ENCODE results near the gene KANSL1.
A peak's percentile ranks its signal among the peaks of the same experiment; 100 is the strongest.
"Not testable (repeated sequence)": the region's sequence is repeated elsewhere in the genome, so short reads cannot be mapped to it uniquely, and the experiment has no call there.

KANSL1 gene, protein sequence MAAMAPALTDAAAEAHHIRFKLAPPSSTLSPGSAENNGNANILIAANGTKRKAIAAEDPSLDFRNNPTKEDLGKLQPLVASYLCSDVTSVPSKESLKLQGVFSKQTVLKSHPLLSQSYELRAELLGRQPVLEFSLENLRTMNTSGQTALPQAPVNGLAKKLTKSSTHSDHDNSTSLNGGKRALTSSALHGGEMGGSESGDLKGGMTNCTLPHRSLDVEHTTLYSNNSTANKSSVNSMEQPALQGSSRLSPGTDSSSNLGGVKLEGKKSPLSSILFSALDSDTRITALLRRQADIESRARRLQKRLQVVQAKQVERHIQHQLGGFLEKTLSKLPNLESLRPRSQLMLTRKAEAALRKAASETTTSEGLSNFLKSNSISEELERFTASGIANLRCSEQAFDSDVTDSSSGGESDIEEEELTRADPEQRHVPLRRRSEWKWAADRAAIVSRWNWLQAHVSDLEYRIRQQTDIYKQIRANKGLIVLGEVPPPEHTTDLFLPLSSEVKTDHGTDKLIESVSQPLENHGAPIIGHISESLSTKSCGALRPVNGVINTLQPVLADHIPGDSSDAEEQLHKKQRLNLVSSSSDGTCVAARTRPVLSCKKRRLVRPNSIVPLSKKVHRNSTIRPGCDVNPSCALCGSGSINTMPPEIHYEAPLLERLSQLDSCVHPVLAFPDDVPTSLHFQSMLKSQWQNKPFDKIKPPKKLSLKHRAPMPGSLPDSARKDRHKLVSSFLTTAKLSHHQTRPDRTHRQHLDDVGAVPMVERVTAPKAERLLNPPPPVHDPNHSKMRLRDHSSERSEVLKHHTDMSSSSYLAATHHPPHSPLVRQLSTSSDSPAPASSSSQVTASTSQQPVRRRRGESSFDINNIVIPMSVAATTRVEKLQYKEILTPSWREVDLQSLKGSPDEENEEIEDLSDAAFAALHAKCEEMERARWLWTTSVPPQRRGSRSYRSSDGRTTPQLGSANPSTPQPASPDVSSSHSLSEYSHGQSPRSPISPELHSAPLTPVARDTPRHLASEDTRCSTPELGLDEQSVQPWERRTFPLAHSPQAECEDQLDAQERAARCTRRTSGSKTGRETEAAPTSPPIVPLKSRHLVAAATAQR (N-terminal part only)

DNA sequence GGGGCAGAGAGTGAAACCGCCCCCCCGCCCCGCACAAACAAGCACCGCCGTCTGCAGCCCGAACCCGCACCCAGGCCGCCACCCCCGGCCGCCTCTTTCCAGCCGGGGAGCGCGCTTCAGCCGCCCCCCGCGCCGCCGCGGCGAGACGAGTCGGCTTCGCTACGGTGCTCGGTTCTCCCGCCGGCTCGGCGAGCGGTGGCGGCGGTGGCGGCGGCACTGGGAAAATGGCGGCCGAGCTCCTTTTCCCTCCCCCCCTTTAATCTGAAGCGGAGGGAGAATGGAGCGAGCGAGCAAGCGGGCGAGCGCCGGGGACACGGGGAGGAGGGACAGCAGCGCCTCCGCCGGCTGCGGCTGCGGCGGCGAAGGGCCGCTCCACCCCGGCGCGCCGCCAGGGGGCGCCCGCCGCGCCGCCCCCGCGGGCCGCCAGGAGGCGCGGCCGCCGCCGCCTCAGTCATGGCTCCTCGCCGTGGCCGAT is at the start of gene KANSL1:
Gene KANSL1 (minus strand): TSS at position 279 of the 475 bp plus-strand sequence. CDS start 21,286 bp downstream, outside the sequence.
- H3K27ac ChIP-seq, result peak within 1 kb of the TSS; percentile 98
- TF ChIP-seq, protein P1, sequence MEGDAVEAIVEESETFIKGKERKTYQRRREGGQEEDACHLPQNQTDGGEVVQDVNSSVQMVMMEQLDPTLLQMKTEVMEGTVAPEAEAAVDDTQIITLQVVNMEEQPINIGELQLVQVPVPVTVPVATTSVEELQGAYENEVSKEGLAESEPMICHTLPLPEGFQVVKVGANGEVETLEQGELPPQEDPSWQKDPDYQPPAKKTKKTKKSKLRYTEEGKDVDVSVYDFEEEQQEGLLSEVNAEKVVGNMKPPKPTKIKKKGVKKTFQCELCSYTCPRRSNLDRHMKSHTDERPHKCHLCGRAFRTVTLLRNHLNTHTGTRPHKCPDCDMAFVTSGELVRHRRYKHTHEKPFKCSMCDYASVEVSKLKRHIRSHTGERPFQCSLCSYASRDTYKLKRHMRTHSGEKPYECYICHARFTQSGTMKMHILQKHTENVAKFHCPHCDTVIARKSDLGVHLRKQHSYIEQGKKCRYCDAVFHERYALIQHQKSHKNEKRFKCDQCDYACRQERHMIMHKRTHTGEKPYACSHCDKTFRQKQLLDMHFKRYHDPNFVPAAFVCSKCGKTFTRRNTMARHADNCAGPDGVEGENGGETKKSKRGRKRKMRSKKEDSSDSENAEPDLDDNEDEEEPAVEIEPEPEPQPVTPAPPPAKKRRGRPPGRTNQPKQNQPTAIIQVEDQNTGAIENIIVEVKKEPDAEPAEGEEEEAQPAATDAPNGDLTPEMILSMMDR (conservative IDR thresholded peaks at IDR 0.05), result peak; percentile 100
- TF ChIP-seq ZFX (IDR thresholded peaks at IDR 0.05), result no peak

DNA sequence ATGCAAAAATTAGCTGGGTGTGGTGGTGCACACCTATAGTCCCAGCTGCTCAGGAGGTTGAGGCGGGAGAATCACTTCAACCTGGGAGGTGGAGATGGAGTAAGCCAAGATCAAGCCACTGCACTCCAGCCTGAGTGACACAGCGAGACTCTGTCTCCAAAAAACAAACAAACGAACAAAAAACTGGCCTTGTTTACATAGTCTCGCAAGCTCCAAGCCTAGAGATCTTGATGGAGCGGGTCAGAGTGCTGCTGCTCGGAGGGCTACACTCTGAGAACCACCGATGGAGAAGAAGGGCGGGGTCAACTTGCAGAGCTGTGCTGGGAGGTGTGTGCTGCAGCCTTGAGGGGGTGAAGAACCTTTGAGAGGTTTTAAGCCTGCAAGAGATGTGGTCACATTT is 38.1 kb upstream of the KANSL1 start:
- not testable (repeated sequence) for H3K27ac ChIP-seq

DNA sequence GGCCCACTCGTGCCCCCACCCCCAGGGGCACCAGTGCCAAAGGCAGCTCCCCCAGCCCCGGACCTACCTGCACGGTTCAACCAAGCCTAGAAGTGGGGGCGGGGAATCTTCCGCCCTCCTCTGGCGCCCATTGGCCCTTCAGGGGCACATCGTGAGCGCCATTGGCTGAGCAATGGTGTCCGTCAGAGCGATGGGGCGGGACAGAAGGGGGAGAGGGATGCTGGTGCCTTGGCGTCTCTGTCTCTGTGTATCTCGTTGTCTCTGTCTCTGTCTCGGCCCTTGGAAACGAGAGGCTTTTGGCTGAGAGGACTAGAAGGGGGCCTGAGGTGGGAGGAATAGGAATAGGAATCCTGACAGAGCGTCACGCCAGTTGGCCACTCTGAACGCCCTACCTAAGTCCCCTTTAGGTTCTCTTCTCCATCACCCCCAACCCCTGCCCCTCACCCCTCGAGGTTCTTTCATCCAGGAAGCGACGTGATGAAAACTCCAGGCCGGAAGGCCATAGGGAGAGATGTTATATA is 32.1 kb upstream of the KANSL1 start:
- peak overlapping the region; percentile 56 for H3K27ac ChIP-seq

DNA sequence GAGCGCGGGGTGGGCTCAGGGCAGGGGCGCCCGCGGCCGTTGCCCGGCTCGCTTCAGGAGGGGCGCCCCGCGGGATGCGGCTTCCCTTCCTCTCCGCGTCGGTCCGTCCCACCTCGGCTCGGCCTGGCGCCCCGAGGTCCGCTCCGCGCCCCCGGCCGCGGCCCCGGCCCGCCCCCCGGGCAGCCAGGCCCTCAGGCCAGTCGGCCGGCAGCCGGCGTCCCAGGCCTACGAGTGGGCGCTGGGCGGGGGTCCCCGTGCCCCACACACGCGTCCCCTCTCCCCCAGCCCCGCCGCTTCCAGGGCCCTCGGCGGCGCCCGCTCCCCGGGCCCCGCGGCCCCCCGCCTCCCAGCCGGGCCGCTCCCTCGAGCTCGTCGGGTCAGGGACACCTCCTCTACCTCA is 31.6 kb upstream of the KANSL1 start:
- peak; percentile 42; the same call in 1 of the 2 replicates for TF ChIP-seq ZFX (IDR thresholded peaks at IDR 0.05)
- peak overlapping the region; percentile 56 for H3K27ac ChIP-seq

DNA sequence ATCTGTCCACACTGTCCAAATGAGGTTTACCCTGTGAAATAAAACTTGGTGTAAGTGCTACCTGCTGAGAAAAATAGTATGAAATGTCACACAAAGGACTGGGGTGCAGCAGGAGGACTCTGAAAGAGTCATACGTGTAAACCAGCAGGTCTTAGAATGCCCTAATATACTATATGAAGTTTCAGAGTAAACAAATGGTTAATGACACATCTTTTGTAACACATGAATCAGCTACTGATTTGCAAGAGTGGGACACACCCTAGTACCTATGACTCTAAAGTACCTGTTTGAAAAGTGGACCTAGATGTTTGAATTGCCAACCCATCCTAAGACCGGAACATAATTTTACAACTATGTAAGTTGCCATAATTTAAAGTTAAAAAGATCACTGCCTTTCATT is 29.8 kb upstream of the KANSL1 start:
- not testable (repeated sequence) for H3K27ac ChIP-seq

DNA sequence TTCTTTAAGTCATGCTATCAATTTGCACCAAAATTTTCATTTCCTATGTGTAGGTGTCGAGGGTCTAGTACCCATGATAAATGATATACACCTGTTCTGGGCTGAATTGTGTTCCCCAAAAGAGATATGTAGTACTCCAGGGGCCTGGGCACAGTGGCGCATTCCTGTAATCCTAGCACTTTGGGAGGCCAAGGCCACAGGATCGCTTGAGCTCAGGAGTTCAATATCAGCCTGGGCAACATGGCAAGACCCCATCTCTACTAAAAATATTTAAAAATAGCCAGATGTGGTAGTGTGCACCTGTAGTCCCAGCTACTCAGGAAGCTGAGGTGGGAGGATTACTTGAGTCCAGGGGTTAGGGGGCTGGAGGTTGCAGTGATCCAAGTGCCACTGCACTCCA is 23.5 kb upstream of the KANSL1 start:
- H3K27ac ChIP-seq, result no peak overlapping the region
- no peak for TF ChIP-seq ZFX (IDR thresholded peaks at IDR 0.05)
- TF ChIP-seq, protein P1 (conservative IDR thresholded peaks at IDR 0.05), result no peak

DNA sequence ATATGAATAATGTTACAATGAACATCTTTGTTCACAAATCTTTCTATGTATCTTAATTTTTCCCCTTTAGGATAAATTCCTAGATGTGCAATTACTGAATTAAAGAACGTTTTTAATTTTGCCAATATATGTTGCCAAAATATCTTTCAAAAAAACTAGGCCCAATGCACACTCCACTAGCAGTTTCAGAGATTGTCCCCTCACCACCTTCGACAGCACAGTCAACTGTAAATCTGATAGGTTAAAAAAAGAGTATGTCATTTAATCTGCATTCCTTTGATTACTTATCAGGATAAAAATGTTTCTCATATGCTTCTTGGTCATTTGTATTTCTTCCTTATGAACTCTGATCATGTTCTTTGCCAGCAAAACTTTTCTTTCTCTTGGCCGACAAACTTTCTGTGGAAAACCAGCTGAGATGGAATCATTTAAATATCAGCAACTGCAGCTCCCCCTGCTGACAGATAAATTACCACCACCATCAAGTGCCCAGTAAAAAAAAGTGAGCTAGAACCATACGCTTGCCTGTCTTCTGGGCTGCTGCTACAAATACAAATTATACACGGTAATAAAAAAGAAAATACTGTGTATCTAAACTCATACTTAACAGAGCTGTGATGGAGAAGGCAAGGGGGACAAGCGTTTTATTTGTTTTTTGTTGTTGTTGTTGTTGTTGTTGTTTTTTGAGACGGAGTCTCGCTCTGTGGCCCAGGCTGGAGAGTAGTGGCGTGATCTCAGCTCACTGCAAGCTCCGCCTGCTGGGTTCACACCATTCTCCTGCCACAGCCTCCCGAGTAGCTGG is 19.6 kb upstream of the KANSL1 start:
- H3K27ac ChIP-seq, result no peak overlapping the region
- TF ChIP-seq, protein P1 (conservative IDR thresholded peaks at IDR 0.05), result peak; percentile 98
- TF ChIP-seq ZFX (IDR thresholded peaks at IDR 0.05), result no peak

DNA sequence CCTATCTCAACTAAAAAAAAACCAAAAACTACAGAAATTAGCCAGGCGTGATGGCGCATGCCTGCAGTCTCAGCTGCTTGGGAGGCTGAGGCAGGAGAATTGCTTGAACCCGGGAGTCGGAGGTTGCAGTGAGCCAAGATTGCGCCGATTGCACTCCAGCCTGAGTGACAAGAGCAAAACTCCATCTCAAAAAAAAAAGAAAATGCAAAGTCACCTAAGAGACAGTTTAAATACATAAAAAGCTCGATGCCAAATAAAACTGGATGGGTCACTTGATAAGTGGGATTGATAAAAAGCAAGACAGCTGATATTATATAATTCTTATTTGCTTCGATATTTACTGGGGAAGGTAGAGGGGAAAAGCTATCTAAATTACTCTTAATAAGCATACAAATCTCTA is 15.8 kb upstream of the KANSL1 start:
- no peak overlapping the region; the same call in 1 of the 2 replicates for H3K27ac ChIP-seq

More for the DNA sequence above, 15.8 kb upstream of the KANSL1 start:
- no peak for TF ChIP-seq ZFX (IDR thresholded peaks at IDR 0.05)
- TF ChIP-seq, protein P1 (conservative IDR thresholded peaks at IDR 0.05), result no peak
